ENCODE measurements around the gene TP63. TPM values are rescaled to one million over a fixed set of nuclear protein-coding genes. Genes with fewer than 3 reads are reported as not detected.

The TP63 gene
- total RNA-seq, 1 experiment from 2014 or later: not detected

DNA sequence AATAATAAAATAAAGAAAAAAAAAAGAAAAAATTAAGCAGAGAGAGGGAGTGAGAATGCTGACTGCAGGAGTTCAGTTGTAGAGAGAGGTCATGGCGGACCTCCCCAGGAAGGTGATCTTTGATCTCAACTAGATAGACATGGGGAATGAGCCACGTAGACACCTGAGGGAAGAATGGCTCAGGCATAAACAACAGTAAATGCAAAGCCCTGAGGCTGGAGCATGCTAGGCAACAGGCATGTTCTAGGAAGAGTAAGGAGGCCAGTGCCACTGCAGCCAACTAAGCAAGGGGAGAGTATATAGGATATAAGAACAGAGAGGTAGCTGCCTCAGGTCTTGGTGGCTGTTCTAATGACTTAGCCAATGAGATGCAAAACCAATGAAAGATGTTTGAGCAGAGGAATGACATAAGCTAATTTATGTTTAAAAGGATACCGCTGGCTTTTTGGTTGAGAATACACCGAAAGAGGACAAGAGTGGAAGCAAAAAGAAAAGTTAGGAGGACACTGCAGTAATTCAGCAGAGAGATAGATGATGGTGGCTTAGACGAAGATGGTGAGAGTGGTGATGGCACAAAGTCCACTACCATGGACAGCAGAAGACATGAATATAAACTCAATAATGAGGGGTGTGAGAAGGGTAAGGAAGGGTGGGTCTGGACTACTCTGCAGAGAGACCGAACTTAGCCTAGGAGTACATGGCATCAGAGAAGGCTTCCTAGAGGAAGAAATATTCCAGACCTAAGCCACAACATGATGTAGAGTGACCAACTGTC is 314.9 kb downstream of the TP63 start:
- Histone ChIP-seq H2AFZ (ENCODE audit: low read length) (no peak overlapping the region), H3K27ac (ENCODE audit: insufficient read length, low read depth, low read length) (no peak overlapping the region), H4K91ac (ENCODE audit: insufficient read length, low read depth, low read length) (no peak overlapping the region), H3K4ac (ENCODE audit: low read depth, low read length) (no peak overlapping the region), H3K4me2 (ENCODE audit: insufficient read depth, insufficient read length, low read length) (no peak overlapping the region), H2BK5ac (ENCODE audit: insufficient read length, low read length) (no peak overlapping the region), H3K9ac (ENCODE audit: extremely low read depth, insufficient read length, low read length) (no peak overlapping the region), H3K14ac (ENCODE audit: insufficient read depth, low read length) (no peak overlapping the region; the same call in 1 of the 2 replicates), H3K79me1 (ENCODE audit: insufficient read depth, low read depth, low read length, poor library complexity, severe bottlenecking) (no peaks in the 10 kb centered on the region), H3K23me2 (ENCODE audit: insufficient read length, low read depth, low read length, poor library complexity, severe bottlenecking) (no peaks in the 10 kb centered on the region), H4K20me1 (ENCODE audit: control insufficient read depth, insufficient read depth, insufficient read length) (no peaks in the 10 kb centered on the region), H4K5ac (ENCODE audit: insufficient read length, low read depth, low read length) (no peak overlapping the region), H3K9me3 (ENCODE audit: control insufficient read depth, low read depth, low read length) (no peaks in the 10 kb centered on the region), H2BK12ac (ENCODE audit: insufficient read length, low read depth, low read length) (no peak overlapping the region), H2BK15ac (ENCODE audit: low read depth, low read length) (no peak overlapping the region), H3K18ac (ENCODE audit: insufficient read length, low read depth, low read length) (no peak overlapping the region), H3K79me2 (ENCODE audit: insufficient read depth, low read length) (no peaks in the 10 kb centered on the region), H2BK120ac (ENCODE audit: low read depth, low read length, poor library complexity, severe bottlenecking) (no peak overlapping the region), H3K23ac (ENCODE audit: insufficient read length, low read depth, low read length) (no peak overlapping the region), H3K56ac (ENCODE audit: insufficient read length, low read depth, low read length) (no peak overlapping the region), H2BK20ac (ENCODE audit: low read depth, low read length, poor library complexity, severe bottlenecking) (no peak overlapping the region), H4K8ac (replicated peaks; ENCODE audit: insufficient read length, low read depth, low read length) (no peak overlapping the region), H3K27me3 (ENCODE audit: insufficient read depth, low read length) (no peaks in the 10 kb centered on the region), H3T11ph (ENCODE audit: low read length) (no peak overlapping the region), H3K4me1 (ENCODE audit: insufficient read depth, low read length) (no peaks in the 10 kb centered on the region), H2AK5ac (ENCODE audit: insufficient read length, low read length) (no peak overlapping the region)
- no CpG with 5 or more reads among the region's 6 CpGs for WGBS (ENCODE audit: extremely low coverage, insufficient read length, low lambda C conversion rate)
- TF ChIP-seq, protein P1, sequence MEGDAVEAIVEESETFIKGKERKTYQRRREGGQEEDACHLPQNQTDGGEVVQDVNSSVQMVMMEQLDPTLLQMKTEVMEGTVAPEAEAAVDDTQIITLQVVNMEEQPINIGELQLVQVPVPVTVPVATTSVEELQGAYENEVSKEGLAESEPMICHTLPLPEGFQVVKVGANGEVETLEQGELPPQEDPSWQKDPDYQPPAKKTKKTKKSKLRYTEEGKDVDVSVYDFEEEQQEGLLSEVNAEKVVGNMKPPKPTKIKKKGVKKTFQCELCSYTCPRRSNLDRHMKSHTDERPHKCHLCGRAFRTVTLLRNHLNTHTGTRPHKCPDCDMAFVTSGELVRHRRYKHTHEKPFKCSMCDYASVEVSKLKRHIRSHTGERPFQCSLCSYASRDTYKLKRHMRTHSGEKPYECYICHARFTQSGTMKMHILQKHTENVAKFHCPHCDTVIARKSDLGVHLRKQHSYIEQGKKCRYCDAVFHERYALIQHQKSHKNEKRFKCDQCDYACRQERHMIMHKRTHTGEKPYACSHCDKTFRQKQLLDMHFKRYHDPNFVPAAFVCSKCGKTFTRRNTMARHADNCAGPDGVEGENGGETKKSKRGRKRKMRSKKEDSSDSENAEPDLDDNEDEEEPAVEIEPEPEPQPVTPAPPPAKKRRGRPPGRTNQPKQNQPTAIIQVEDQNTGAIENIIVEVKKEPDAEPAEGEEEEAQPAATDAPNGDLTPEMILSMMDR (conservative IDR thresholded peaks at IDR 0.05): no peak
- Mint-ChIP-seq H3K27ac (no peak overlapping the region), H3K9me3 (no peaks in the 10 kb centered on the region), H3K27me3 (ENCODE audit: low read depth) (no peaks in the 10 kb centered on the region), H3K36me3 (ENCODE audit: insufficient read depth in 1 of 3, low read depth in 3 of 3) (no peaks in the 10 kb centered on the region), H3K4me3 (no peak overlapping the region), H3K4me1 (no peaks in the 10 kb centered on the region)
- no peak for DNase-seq

Small RNAs within 50 kb of the gene (microRNA-seq; reads per million reads assigned to microRNA genes)
- gene MIR944 (ENCODE audit: borderline microRNAs expressed): not detected

Data from H9 (cell line).